Left forelimb (tissue), 1 donor: ENCODE data around the gene MRPL11.

Source experiments
- DNase-seq: peaks from one replicate; pipeline ENCODE4 v3.0.0-alpha.2; 2018; ENCODE audit warnings: low spot score

MRPL11 gene

GRCh38 chr11:66388780-66389386 lies 49.8 kb downstream of the MRPL11 start:
- no peak for DNase-seq

GRCh38 chr11:66386171-66387069 lies 52.2 kb downstream of the MRPL11 start:
- DNase-seq = peak; percentile 81
